GM19324 (cell line): ENCODE data around the gene SAMD11.
"Not testable (repeated sequence)": the region's sequence is repeated elsewhere in the genome, so short reads cannot be mapped to it uniquely, and the experiment has no call there.

Experiments used
- ATAC-seq: cut with Tn5 transposase; IDR thresholded peaks from one replicate; pipeline ENCODE4 v1.9.1; 2021; ENCODE audit warnings: mild to moderate bottlenecking, moderate library complexity; ENCODE audit not compliant: unreplicated experiment, low FRiP score

The SAMD11 gene

DNA sequence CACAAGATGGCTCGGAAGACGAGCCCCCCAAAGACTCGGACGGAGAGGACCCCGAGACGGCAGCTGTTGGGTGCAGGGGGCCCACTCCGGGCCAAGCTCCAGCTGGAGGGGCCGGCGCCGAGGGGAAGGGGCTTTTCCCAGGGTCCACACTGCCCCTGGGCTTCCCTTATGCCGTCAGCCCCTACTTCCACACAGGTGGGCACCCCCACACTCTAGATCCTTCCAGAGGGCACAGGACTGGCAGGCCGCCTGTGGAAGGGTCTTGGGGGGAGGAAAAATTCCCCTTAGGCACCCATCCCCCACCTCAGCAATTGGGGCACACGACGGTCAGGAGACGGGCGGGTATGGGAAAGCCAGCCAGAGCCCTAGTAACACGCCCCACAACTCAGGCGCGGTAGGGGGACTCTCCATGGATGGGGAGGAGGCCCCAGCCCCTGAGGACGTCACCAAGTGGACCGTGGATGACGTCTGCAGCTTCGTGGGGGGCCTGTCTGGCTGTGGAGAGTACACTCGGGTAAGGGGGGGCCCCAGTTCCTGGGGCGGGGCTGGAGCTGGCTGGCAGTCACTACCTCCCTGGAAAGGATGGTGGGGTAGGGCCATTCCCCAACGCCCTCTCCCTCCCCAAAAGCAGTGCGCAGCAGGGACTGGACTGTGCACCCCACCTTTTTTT, 19.3 kb downstream of the SAMD11 start:
- no peak for ATAC-seq

DNA sequence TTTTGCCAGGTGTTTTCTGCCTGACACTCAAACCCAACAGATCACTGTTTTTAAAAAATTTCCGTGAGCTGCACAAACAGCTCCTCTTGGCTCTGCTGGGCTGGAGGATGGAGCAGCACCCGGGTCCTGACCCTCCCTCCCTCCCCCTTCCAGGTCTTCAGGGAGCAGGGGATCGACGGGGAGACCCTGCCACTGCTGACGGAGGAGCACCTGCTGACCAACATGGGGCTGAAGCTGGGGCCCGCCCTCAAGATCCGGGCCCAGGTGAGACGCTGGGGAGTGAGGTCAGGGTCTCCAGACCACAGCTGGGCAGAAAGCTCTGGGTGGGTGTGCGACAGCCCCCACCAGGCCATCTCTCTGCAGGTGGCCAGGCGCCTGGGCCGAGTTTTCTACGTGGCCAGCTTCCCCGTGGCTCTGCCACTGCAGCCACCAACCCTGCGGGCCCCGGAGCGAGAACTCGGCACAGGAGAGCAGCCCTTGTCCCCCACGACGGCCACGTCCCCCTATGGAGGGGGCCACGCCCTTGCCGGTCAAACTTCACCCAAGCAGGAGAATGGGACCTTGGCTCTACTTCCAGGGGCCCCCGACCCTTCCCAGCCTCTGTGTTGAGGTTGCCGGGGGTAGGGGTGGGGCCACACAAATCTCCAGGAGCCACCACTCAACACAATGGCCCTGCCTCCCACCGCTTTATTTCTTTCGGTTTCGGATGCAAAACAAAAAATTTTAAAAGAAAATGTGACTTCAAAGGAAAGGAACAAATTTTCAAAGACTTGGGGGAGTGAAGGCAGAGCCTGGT, 20.0 kb downstream of the SAMD11 start:
- ATAC-seq, result no peak

DNA sequence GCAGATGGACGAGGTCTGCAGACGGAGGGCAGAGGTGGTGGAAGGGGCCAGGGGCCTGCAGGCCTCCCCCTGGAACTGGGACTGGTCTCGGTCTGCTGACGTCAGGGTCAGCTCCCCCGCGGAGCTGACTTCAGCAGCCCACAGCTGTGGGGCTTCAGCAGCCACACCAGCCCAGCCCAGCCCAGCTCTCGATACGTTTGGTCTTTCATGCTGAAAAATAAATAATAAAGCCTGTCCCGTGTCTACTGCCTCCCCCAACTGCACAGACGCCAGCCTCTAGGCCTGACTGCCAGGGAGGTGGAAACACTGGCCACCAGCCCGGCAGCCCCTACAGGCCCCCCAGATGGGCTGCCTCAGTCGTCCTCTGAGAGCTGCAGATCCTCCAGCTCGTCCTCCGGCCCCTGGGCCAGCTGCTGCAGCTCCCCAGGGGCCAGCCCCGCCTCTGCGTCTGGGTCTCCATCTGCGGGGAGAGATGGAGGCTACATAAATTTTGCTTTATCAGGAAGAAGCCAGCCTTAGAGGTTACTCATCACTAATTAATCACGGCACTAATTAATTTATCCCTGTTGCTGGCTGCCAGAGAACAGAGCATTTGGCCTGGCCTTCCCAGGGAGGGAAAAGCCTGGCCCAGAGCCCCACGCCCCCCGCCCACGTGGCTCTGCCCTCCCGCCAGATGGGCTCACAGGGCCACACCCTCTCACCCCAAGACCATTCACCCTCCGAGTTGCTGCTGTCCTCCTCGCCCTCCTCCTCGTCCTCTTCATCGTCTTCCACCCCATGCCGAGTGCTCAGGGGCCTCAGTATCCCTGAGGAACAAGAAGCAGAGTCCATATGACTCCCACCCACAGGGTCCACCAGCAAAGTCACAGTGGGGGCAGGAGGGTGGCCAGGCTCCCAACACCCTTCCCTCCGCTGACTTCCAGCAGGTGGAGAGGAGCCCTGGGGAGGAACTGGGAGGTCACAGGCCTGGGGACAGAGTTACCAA, 20.9 kb downstream of the SAMD11 start:
- ATAC-seq, result no peak

DNA sequence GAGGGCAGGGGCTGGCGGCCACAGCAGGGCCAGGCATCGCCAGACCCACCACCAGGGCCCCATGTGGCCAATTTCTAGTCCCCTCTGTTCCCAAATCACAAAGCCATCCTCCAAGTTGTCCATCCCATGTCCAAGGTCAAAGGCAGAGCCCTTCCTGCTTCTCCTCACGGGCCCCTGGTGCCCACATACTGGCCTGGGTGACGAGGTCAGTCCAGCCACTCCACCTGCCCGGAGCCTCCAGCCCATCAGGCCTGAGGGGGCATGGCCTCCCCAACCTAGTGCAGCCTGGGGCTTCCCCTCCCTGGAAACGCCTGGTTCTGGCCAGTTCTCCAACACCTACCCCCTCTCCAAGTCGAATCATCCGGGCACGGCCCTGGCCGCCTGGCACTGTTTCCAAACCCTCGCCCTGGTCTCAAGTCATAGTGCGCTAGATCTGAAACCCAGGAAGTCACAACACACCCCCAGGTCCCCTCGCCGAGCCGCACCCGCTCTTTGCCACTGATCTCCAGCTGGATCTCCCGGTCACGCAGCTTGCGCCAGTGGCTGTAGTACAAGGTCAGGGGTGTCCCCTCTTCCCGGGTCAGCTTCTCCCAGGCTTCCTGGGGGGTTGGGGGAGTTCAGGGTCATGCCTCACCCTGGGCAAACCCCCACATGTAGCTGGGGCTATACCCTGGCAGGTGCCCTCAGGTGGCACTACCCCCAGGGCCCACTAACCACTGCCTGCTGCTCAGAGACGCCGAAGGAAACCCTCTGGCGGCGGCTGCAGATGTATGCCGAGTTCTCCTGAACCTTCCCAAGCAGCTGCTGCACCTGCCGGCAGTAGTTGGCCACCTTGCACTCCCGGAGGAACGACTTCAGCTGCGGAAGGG, 22.2 kb downstream of the SAMD11 start:
- no peak for ATAC-seq

DNA sequence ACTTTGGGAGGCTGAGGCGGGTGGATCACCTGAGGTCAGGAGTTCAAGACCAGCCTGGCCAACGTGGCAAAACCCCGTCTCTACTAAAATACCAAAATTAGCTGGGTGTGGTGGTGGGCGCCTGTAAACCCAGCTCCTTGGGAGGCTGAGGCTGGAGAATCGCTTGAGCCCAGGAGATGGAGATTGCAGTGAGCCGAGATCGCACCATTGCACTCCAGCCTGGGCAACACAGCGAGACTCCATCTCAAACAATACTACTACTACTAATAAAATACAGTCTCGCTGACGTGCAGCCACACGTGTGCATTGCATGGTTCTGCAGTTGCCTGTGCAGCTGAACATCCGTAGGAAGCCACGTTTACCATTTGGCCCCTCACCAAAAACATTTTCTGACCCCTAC, 23.1 kb downstream of the SAMD11 start:
- ATAC-seq, result not testable (repeated sequence)

DNA sequence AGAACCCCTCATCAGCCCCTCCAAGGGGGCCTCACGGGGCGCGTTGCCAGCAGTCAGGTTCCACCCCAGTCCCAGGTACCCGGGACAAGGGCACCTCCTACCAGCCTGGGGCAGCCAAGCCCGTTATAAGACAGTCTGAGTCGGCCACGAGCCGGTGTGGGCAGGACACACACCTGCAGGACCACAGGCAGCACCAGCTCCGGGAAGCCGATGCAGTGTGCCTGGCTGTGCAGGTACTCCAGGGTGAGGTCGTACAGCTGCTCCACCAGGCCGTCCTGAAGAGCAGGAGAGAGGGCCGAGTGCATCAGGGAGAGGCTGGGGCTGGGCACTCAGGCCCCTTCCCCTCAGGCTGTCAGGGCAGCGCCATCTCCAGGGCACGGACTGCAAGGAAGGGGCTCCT, 24.2 kb downstream of the SAMD11 start:
- no peak for ATAC-seq

DNA sequence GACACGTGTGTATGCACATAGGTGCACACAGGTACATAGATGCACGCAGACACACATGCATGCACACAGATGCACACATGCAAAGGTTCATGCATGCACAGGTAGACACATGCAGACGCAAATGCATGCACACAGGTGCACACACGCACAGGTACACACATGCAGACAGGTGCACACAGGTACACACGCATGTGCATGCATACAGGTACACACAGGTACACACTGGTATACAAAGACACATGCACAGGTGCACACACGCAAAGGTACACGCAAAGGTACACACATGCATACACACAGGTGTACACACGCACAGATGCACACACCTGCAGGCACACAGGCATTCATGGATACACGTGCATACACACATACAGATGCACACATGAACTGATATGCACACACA, 26.5 kb downstream of the SAMD11 start:
- no peak for ATAC-seq

DNA sequence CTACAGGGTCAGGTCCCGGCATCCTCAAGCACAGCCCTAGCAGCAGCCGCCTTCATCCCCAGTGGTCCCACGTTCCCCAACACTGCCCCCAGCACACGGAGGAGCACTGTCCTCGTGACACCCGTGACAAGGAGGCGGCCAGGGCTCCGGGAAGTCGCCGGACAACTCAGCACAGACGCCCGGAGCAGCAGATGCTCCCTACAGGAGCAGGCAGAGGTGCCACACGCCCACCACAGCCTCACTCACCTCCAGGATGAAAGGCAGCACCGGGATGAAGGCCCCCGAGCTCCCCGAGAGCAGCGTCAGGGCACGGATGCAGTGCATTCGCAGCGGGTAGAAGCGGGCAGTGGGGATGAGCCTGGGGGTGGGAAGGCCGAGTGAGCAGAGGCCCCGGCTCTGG, 27.2 kb downstream of the SAMD11 start:
- no peak for ATAC-seq

DNA sequence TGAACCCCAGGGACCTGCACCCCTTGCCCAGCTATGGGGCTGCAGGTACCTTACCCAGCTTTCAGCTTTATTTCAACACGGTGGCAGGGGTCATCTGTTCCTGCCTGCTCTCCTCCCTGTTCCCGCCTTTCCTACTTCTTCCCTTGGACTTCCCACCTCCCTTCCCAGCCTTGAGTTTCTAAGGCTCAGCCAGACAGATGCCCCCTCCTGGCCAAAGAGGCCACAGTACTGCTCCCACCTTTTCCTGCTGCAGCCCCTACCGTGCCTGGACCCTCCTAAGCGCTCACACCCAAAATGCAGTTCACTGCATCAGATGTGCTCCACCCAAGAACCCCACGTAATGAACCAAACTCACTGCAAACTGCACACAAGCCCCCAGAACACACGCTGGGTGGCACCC, 27.6 kb downstream of the SAMD11 start:
- no peak for ATAC-seq

DNA sequence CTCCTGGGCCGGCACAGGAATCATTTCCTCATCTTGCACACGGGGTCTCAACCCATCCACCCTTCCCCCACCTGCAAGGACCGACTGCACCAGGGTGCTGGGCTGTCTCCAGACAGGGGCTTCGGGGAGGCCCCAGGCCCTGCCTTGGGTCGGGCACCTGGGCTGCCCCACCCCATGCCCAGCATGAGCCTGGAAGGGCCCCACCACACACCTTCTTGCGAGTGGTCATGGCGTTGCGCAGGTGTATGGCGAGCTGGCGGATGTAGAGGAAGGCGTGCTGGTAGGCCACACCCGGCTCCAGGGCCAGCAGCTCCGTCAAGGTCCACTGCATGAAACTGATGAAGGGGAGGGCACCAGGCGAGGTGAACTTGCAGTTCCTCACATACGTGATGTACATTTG, 28.5 kb downstream of the SAMD11 start:
- no peak for ATAC-seq

DNA sequence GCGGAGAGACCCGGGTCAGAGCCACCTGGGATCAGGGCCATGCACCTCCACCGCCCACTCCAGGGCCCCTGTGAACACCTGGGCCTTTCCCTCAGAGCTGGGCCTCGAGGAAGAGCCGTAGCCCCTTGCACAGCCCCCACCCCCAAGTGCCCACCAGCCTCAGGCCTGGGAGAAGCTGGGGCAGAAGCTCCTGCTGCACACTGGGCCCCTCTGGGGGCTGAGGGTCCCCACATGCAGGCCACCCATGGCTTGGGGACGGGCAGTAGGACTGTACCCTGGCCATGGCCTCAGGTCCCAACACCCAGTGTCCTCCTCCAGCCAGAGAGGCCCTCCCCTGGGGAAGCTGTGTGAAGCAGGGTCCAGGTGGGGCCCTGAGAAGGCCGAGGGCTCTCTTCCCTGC, 28.9 kb downstream of the SAMD11 start:
- no peak for ATAC-seq

DNA sequence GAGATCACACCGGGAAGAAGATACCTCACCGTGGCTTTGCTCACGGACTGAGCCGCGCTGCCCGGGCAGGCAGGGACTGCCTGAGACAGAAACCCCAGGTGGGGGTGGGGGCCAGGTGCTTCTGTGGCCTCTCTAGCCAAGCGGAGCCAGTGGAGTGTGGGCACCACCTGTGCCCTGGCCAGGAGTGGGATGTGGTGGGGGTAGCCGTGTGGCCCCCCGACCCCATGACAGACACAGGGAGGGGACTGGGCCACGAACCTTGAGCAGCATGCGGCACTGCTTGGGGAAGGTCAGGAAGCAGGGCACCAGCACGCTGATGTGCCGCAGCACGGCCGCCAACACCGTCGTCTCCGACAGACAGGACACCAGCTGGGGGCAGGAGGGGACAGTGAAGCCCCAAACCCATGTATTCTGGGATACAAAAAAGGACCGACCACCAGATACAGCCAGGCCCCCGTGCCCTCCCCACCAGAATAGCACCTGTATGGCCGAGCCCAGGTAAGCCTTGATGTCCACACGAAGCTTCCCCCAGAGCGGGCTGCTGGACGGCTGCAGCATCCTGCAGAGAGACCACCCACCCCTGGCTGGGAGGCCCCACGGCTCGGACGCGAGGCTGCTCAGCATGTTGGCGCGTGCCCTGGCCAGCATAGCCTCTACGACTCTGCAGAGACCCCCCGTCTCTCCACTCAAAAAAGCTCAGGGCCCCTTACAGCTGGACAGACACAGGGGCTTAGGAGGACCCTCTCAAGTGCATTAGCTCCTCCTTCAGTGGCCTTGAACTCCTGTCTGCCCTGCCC, 30.0 kb downstream of the SAMD11 start:
- no peak for ATAC-seq

DNA sequence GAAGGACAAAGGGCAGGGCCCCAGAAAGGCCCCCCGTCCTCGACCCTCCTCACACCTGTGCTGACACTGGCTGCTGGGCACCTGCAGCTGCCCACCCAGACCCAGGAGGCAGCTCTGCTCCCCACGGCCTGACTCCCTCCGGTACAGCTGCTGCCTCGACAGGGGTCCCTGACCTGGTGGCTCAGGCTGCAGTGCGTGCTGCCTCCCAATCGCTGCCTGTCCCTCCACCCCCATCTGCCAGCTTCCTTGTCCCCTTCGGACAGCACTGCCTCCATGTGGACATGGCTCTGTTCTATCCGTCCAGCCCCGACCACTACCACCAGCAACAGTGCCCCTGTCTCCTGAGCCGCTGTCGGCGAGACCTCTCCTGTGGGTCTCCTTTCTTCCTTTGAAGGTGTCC, 31.2 kb downstream of the SAMD11 start:
- ATAC-seq, result no peak

DNA sequence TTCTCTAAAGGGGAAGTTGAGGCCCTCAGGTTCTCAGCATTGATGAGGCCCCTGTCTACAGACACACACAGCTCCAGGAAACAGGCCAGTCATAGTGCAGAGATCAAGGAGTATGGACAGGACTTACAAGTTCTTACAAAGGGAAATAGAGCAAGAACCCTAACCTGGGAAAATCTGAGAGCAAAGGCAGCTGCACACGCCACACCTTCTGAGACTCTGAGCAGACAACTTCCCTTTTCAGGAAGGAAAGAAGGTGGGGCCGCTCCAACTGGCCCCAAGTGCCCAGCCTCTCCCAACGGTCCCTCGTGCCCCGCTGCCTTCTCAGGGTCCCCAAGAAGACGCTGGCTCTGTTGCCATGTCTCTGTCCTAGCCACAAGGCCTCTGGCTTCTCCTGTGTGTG, 31.8 kb downstream of the SAMD11 start:
- ATAC-seq, result no peak

DNA sequence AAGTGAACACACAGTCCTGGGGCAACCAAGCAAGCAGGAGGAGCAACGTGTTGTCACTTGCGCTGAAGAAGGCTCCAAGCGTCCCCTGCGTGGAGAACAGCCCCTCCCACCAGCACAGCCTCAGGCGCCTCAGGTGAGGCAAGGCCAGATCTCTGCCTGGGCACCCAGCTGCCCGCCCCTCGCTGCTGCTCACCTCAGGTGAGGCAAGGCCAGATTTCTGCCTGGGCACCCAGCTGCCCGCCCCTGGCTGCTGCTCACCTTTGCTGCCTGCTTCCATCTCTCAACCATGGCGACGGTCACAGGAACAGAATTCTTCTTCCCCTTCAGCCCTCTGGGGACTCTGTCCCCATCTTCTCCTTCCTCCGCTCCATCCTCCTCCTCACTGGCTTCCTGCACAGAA, 32.9 kb downstream of the SAMD11 start:
- no peak for ATAC-seq

DNA sequence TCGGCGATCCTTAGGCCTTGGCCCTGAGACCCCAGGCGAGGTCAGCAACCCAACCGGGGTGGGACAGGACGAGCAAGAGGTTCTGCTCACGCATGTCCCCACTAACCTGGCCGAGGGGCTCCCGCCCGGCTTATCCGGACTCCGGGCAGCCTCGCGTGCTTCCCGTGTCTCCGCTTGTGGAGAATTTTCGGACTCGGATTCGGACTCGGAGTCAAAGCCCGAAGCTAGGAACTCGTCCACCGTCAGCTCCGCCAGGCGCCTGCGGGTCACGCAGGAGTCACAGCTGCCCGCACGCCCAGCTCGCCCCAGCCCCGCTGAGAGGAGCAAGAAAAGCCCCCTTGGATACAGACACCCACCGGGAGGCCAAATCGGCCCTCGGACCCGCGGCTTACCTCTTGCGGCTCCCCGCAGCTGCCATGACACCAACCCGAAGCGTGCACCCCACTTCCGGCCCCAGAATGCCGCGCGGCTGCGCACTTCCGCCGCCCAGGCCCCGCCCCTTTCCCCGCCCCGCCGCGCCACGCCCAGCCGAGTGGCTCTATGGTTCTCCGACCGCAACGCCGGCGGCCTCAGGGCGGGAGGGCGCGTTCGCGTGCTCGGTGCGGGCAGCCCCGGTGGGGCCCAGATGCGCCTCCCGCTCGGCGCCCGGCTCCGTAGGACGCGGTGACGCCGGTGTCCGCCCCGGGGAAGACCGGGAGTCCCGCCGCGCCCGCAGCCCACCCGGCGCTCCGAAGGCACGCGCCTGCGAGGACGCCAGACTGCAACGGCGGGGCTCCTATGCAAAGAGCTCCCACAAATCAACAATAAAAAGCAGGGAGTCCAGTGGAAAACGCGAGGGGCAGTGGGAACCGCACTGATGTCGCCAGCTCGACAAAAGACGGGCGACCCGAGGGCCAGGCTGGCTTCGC, 35.4 kb downstream of the SAMD11 start, which contains the start of gene NOC2L:
TSS of gene NOC2L (minus strand) at position 434 of the 908 bp plus-strand sequence. CDS start at position 418, 16 bp downstream.
- ATAC-seq, result peak; percentile 77

DNA sequence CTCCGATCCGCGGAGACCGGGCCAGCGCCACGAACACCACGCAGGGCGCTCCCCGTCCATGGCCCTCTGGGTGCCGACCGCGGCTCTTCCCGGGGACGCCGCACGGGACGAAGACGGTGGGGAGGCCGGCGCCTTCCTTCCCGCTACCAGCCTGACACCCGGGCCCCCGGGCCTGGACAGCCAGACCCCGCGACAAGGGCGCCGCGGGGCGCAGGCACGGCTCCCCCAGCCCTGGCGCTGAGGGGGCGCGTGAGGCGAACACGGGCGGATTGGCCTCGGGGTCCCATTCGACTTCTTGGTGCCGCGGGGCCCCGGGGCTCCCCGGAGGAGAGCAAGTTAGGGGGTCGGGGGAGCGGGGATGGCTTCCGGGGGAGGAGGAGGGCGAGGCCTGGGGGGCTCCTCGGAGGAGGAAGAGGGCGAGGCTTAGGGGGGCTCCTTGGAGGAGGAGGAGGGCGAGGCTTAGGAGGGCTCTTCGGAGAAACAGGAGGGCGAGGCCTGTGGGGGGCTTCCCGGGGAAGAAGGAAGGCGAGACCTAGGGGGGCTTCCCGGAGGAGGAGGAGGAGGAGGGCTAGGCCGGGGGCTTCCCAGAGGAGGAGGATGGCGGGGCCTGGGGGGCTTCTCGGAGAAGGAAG, 36.1 kb downstream of the SAMD11 start:
- ATAC-seq, result no peak
